ENCODE data around the gene CD86.

GRCh38 chr3:122101646-122102045 lies 46.5 kb downstream of the CD86 start:
- TF ChIP-seq CTCF (IDR thresholded peaks at IDR 0.05) (peak in 2 of 5 experiments; percentile 14 to 19), POLR2A (IDR thresholded peaks at IDR 0.05) (no peak)
